Loucy (cell line): ENCODE measurements around the gene WDR74.

Experiments used
- CTCF ChIP-seq: fragments of 200-600 bp; sonication (generic); conservative IDR thresholded peaks from 2 replicates; pipeline ENCODE4 v1.5.1; 2014; ENCODE audit warnings: mild to moderate bottlenecking, antibody characterized with exemption, low read length
- EZH2phosphoT487 ChIP-seq: fragments of 200-600 bp; IDR thresholded peaks from 2 replicates; pipeline ENCODE4 v1.6.1; 2018; ENCODE audit warnings: antibody characterized with exemption, mild to moderate bottlenecking, moderate library complexity, borderline replicate concordance

GRCh38 chr11:62830904-62831519 is 8.4 kb downstream of the WDR74 start:
- TF ChIP-seq CTCF: no peak
- TF ChIP-seq EZH2phosphoT487: no peak
